ENCODE data around the gene NPY4R.
"Not testable (repeated sequence)": the region's sequence is repeated elsewhere in the genome, so short reads cannot be mapped to it uniquely, and the experiment has no call there.

NPY4R gene

DNA sequence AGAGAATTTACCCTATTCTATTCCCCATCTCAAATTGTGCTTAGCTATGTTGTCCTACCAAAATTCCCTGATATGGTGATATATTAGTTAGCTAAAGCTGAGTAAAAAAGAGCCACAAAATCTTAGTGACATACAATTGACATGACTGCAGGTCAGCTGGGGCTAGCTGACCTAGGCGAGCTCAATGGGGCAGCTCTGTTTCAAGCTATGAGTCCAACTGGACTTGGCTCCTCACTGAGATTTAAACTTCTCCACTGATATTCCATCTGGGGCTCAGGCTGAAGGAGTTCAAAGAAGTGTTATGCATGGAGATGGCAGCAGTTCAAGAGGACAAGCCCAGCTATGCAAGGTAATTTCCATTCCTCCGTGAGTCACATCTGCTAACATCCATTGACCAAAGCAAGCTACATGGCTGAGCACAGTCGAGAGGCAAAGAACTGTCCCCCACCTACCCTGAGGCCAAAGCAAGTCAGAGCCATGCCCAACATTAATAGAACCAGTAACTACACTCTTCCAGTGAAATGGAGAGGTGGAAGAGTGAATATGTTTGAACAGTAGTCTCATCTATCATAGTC, 9.1 kb upstream of the NPY4R start:
- not testable (repeated sequence) for H3K27ac Mint-ChIP-seq; ATAC-seq (ENCODE audit: low read depth)

GRCh38 chr10:46473758-46474157, 8.0 kb upstream of the NPY4R start:
- H3K4me1 Mint-ChIP-seq; DNase-seq (ENCODE audit: low spot score in 2 of 2); H3K36me3 Mint-ChIP-seq; H3K27ac Mint-ChIP-seq; H3K4me3 Mint-ChIP-seq; ATAC-seq (ENCODE audit: low read depth); H3K27me3 Mint-ChIP-seq; H3K9me3 Mint-ChIP-seq: not testable (repeated sequence)

More for the DNA sequence above, 9.1 kb upstream of the NPY4R start:
- H3K9me3 Mint-ChIP-seq; H3K4me1 Mint-ChIP-seq; H3K36me3 Mint-ChIP-seq; H3K4me3 Mint-ChIP-seq; DNase-seq (ENCODE audit: low spot score in 2 of 2); H3K27me3 Mint-ChIP-seq: not testable (repeated sequence)

DNA sequence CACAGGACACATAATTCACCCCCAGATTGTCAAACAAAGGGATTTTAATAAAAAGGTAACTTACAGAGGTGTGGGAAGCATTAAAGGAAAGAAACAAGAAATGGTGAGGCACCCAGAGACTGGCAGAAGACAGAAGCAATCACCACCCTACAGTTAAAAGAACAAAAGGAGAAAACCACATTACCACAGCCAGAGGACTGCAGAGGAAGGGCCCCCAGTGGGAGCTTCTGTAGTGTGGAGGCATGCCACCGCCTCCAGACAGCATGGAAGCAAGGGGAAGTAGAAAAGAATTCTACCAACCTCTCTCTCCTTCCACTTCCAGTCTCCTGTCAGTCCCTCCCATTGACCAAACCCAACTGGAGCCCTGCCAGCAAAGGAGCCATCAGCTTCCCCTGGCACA, 4.4 kb upstream of the NPY4R start:
- H3K4me3 Mint-ChIP-seq; H3K27ac Mint-ChIP-seq; H3K27me3 Mint-ChIP-seq; H3K36me3 Mint-ChIP-seq; H3K4me1 Mint-ChIP-seq; ATAC-seq (ENCODE audit: low read depth); DNase-seq (ENCODE audit: low spot score in 2 of 2); H3K9me3 Mint-ChIP-seq: not testable (repeated sequence)

- not testable (repeated sequence) for H3K4me1 Mint-ChIP-seq; H3K27ac Mint-ChIP-seq; H3K36me3 Mint-ChIP-seq; DNase-seq (ENCODE audit: low spot score in 2 of 2); H3K27me3 Mint-ChIP-seq; ATAC-seq (ENCODE audit: low read depth); H3K4me3 Mint-ChIP-seq; H3K9me3 Mint-ChIP-seq
Observed at GRCh38 chr10:46468119-46468809, 2.5 kb upstream of the NPY4R start.

DNA sequence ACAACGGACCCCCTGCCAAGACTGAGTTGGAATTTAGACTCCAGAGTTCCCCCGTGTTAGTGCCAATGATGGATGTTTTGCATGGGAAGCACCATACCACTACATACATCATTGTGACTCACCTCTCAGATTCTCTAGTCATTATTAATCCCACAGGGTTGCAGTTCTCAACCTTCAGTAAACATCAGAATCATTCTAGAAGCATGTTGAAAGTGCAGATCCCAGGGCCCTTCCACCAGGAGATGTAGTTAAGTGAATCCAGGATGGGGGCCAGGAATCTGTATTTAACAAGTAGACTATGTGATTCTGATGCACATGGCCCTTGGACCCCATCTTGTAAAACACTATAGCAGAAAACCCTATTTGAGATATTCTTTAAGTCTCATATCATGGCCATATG, 2.1 kb downstream of the NPY4R start:
- ATAC-seq (ENCODE audit: low read depth); H3K27me3 Mint-ChIP-seq; DNase-seq (ENCODE audit: low spot score in 2 of 2); H3K4me3 Mint-ChIP-seq; H3K4me1 Mint-ChIP-seq; H3K27ac Mint-ChIP-seq; H3K36me3 Mint-ChIP-seq; H3K9me3 Mint-ChIP-seq: not testable (repeated sequence)

- not testable (repeated sequence) for H3K27ac Mint-ChIP-seq; ATAC-seq (ENCODE audit: low read depth); DNase-seq (ENCODE audit: low spot score in 2 of 2); H3K36me3 Mint-ChIP-seq; H3K4me3 Mint-ChIP-seq; H3K4me1 Mint-ChIP-seq; H3K9me3 Mint-ChIP-seq; H3K27me3 Mint-ChIP-seq
Observed at GRCh38 chr10:46462276-46462675, 3.5 kb downstream of the NPY4R start.

DNA sequence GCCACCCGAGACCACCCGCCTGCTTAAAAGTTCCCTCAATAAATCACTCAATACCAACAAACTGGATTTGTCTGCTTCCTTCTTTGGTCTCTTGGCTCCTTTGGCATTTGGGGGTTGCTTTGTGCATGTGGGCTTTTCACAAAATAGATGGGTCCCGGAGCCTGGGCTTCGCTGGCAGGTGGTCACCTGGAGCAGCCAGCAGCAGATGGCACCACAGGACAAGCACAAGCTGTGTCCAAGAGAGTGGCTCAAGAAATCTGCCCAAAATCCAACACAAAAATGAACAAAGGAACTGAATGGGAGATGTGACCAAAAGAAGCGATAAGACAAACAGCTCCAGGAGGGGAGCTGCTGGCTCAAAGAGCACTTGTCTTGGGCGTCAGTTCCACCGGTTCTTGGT, 6.2 kb downstream of the NPY4R start:
- ATAC-seq (ENCODE audit: low read depth): not testable (repeated sequence)

GRCh38 chr10:46457071-46457470, 8.7 kb downstream of the NPY4R start:
- not testable (repeated sequence) for H3K4me3 Mint-ChIP-seq; H3K9me3 Mint-ChIP-seq; DNase-seq (ENCODE audit: low spot score in 2 of 2); H3K36me3 Mint-ChIP-seq; H3K27me3 Mint-ChIP-seq; H3K27ac Mint-ChIP-seq; H3K4me1 Mint-ChIP-seq; ATAC-seq (ENCODE audit: low read depth)

More for the DNA sequence above, 6.2 kb downstream of the NPY4R start:
- H3K36me3 Mint-ChIP-seq; DNase-seq (ENCODE audit: low spot score in 2 of 2); H3K9me3 Mint-ChIP-seq; H3K27me3 Mint-ChIP-seq; H3K4me1 Mint-ChIP-seq; H3K27ac Mint-ChIP-seq; H3K4me3 Mint-ChIP-seq: not testable (repeated sequence)

DNA sequence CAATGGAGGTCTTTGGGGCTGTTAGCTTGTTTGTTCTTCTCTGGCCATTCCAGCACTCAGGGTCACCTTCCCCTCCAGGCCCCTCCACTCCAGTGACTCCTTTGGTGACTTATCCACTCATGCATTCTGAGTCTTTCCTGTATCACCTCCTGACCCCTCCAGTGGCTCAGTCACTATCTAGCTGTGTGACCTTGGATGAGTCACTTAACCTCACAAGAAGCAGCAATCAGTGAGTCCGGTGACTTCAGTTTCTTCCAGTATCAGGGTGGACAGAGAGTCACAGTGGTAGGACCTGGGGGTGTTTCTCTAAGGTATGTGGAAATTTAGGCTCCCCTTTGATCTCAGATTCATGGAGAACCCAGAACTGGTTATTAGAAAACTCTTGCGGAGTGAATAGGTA, 9.8 kb downstream of the NPY4R start:
- not testable (repeated sequence) for H3K27me3 Mint-ChIP-seq; H3K4me3 Mint-ChIP-seq; H3K27ac Mint-ChIP-seq; ATAC-seq (ENCODE audit: low read depth); DNase-seq (ENCODE audit: low spot score in 2 of 2); H3K4me1 Mint-ChIP-seq; H3K36me3 Mint-ChIP-seq; H3K9me3 Mint-ChIP-seq

- not testable (repeated sequence) for DNase-seq (ENCODE audit: low spot score in 2 of 2); H3K36me3 Mint-ChIP-seq; H3K9me3 Mint-ChIP-seq; H3K27me3 Mint-ChIP-seq; H3K4me3 Mint-ChIP-seq; ATAC-seq (ENCODE audit: low read depth); H3K4me1 Mint-ChIP-seq; H3K27ac Mint-ChIP-seq
Observed at GRCh38 chr10:46451365-46451764, 14.4 kb downstream of the NPY4R start.

GRCh38 chr10:46450829-46451228, 14.9 kb downstream of the NPY4R start:
- DNase-seq (ENCODE audit: low spot score in 2 of 2); H3K36me3 Mint-ChIP-seq; ATAC-seq (ENCODE audit: low read depth); H3K4me1 Mint-ChIP-seq; H3K9me3 Mint-ChIP-seq; H3K27me3 Mint-ChIP-seq; H3K4me3 Mint-ChIP-seq; H3K27ac Mint-ChIP-seq: not testable (repeated sequence)

- not testable (repeated sequence) for DNase-seq (ENCODE audit: low spot score in 2 of 2); H3K36me3 Mint-ChIP-seq; H3K27ac Mint-ChIP-seq; H3K4me1 Mint-ChIP-seq; H3K9me3 Mint-ChIP-seq; H3K4me3 Mint-ChIP-seq; H3K27me3 Mint-ChIP-seq; ATAC-seq (ENCODE audit: low read depth)
Observed at GRCh38 chr10:46447439-46447838, 18.3 kb downstream of the NPY4R start.

DNA sequence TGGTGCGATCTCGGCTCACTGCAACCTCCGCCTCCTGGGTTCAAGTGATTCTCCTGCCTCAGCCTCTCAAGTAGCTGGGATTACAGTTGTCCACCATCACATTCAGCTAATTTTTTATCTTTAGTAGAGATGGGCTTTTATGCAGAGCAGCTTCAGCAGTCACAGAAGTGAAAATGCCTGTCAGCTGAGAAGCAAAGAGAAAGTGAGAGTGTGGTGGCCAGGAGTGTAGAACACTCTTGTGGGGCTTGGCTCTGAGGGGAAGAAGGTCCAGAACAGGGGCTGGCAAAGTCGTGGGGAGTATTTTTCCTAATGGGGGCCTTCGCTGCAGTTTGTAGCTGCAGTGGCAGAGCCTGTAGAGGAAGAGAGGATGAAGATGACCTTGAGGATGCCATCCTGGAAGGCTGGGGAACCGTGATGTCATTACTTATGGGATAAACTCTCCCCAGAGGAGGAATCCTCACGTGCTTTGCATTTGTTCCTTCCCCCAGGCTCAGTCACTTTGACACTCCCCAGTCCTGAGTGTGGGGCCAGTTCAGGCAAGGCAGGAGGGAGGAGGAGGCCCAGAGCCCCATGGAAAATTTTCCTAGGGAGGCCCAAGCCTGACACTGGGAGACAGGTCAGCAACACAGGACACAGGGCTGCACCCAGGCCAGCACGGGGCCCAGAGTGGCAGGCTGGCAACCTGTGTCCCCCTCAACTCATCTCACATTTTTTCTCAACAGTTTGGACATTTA, 20.2 kb downstream of the NPY4R start:
- not testable (repeated sequence) for H3K27me3 Mint-ChIP-seq; H3K4me3 Mint-ChIP-seq; H3K27ac Mint-ChIP-seq; H3K36me3 Mint-ChIP-seq; H3K9me3 Mint-ChIP-seq; DNase-seq (ENCODE audit: low spot score in 2 of 2); ATAC-seq (ENCODE audit: low read depth); H3K4me1 Mint-ChIP-seq

GRCh38 chr10:46443422-46443821, 22.3 kb downstream of the NPY4R start:
- H3K4me1 Mint-ChIP-seq; H3K4me3 Mint-ChIP-seq; ATAC-seq (ENCODE audit: low read depth); H3K36me3 Mint-ChIP-seq; H3K27ac Mint-ChIP-seq; H3K9me3 Mint-ChIP-seq; H3K27me3 Mint-ChIP-seq; DNase-seq (ENCODE audit: low spot score in 2 of 2): not testable (repeated sequence)

Data from memory B cell (primary cell).